HepG2 (cell line): Measurements from ENCODE around the gene R3HDM4. TPM values are rescaled to one million over a fixed set of nuclear protein-coding genes. Genes with fewer than 3 reads are reported as not detected.

Source experiments
- REPIN1 ChIP-seq: sonication (generic); formaldehyde crosslinking; IDR thresholded peaks from 2 replicates; pipeline ENCODE4 v1.8.0; 2022; ENCODE audit warnings: missing genetic modification reagents, low read depth, mild to moderate bottlenecking, borderline replicate concordance
- RORA ChIP-seq: sonication (generic); formaldehyde crosslinking; IDR thresholded peaks from 2 replicates; pipeline ENCODE4 v1.5.0; 2020; ENCODE audit warnings: mild to moderate bottlenecking, missing genetic modification reagents, moderate library complexity
- RXRB ChIP-seq: IDR thresholded peaks from 2 replicates; pipeline ENCODE4 v1.6.1; 2016; ENCODE audit warnings: borderline replicate concordance, missing genetic modification reagents, missing compliant biosample characterization
- SYNCRIP ChIP-seq: fragments of 200-400 bp; formaldehyde crosslinking; IDR thresholded peaks from 2 replicates; pipeline ENCODE4 v1.6.1; 2018; ENCODE audit warnings: mild to moderate bottlenecking, low read depth, low read length; ENCODE audit not compliant: insufficient read depth
- polyA plus RNA-seq, 8 experiments: library from polyadenylated mRNA; depleted of rRNA in 3 of 8; stranded (reverse) in 7 of 8; unstranded in 1 of 8; fragments of >200 nt; fragmentation: Illumina TruSeq in 4 of 8; extraction: Trizol in 4 of 8; gene quantifications; 2 replicates each; pipeline versions ENCODE4 v1.2.1 to v1.2.3, GENCODE V29; 2011 to 2016; ENCODE audit warnings: low read depth in 4 of 8, missing spikeins in 1 of 8, mixed read lengths in 1 of 8; ENCODE audit not compliant: insufficient read depth in 1 of 8
- total RNA-seq, 5 experiments: library from RNA; depleted of rRNA; stranded (reverse); fragments of >200 nt; fragmentation: Illumina TruSeq; extraction: Trizol; gene quantifications; 2 replicates each; pipeline ENCODE4 v1.2.3, GENCODE V29; 2016; ENCODE audit warnings: low read depth in 1 of 5
- TF ChIP-seq, protein P1 (sequence below): sonication (generic); formaldehyde crosslinking; IDR thresholded peaks from 2 replicates; pipeline ENCODE4 v1.5.0; 2020; ENCODE audit warnings: mild to moderate bottlenecking, missing genetic modification reagents, borderline replicate concordance

R3HDM4 gene
- total and polyA plus RNA-seq, 2 of the 13 experiments (the other 11 are each of a cell fraction or from before 2014, with no cell fraction given): 26.2 to 26.9 TPM

DNA sequence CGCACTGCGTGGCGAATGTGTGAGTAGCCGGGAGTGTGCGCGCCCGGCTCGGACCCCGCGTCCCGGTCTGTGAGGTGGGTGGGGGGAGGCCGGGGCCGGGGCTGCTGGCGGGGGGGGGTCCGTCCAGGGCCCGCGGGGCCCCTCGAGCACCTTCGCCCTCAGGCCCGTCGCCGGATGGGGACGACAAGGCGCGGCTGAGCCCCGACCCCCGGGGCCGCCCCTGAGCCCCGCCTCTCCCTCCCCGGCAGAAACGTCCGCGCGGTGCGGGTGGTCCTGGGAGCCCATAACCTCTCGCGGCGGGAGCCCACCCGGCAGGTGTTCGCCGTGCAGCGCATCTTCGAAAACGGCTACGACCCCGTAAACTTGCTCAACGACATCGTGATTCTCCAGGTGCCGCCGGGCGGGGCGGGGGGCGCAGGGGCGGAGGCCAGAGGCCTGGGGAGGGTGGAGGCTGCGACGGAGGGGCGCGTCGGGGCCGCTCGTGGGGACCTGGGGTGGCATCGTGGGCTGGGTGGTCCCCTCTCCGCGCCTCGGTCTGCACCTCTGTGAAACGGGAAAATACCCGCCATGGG lies 59.9 kb downstream of the R3HDM4 start (continued):
- TF ChIP-seq SYNCRIP: no peak
- no peak for TF ChIP-seq RXRB
- TF ChIP-seq, protein P1, sequence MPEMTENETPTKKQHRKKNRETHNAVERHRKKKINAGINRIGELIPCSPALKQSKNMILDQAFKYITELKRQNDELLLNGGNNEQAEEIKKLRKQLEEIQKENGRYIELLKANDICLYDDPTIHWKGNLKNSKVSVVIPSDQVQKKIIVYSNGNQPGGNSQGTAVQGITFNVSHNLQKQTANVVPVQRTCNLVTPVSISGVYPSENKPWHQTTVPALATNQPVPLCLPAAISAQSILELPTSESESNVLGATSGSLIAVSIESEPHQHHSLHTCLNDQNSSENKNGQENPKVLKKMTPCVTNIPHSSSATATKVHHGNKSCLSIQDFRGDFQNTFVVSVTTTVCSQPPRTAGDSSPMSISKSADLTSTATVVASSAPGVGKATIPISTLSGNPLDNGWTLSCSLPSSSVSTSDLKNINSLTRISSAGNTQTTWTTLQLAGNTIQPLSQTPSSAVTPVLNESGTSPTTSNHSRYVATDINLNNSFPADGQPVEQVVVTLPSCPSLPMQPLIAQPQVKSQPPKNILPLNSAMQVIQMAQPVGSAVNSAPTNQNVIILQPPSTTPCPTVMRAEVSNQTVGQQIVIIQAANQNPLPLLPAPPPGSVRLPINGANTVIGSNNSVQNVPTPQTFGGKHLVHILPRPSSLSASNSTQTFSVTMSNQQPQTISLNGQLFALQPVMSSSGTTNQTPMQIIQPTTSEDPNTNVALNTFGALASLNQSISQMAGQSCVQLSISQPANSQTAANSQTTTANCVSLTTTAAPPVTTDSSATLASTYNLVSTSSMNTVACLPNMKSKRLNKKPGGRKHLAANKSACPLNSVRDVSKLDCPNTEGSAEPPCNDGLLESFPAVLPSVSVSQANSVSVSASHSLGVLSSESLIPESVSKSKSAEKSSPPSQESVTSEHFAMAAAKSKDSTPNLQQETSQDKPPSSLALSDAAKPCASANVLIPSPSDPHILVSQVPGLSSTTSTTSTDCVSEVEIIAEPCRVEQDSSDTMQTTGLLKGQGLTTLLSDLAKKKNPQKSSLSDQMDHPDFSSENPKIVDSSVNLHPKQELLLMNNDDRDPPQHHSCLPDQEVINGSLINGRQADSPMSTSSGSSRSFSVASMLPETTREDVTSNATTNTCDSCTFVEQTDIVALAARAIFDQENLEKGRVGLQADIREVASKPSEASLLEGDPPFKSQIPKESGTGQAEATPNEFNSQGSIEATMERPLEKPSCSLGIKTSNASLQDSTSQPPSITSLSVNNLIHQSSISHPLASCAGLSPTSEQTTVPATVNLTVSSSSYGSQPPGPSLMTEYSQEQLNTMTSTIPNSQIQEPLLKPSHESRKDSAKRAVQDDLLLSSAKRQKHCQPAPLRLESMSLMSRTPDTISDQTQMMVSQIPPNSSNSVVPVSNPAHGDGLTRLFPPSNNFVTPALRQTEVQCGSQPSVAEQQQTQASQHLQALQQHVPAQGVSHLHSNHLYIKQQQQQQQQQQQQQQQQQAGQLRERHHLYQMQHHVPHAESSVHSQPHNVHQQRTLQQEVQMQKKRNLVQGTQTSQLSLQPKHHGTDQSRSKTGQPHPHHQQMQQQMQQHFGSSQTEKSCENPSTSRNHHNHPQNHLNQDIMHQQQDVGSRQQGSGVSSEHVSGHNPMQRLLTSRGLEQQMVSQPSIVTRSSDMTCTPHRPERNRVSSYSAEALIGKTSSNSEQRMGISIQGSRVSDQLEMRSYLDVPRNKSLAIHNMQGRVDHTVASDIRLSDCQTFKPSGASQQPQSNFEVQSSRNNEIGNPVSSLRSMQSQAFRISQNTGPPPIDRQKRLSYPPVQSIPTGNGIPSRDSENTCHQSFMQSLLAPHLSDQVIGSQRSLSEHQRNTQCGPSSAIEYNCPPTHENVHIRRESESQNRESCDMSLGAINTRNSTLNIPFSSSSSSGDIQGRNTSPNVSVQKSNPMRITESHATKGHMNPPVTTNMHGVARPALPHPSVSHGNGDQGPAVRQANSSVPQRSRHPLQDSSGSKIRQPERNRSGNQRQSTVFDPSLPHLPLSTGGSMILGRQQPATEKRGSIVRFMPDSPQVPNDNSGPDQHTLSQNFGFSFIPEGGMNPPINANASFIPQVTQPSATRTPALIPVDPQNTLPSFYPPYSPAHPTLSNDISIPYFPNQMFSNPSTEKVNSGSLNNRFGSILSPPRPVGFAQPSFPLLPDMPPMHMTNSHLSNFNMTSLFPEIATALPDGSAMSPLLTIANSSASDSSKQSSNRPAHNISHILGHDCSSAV (CRISPR knock-in tag): no peak
- no peak for TF ChIP-seq REPIN1 (CRISPR knock-in tag)
- no peak for TF ChIP-seq RORA
